ENCODE data around the gene OPCML.

OPCML gene

DNA sequence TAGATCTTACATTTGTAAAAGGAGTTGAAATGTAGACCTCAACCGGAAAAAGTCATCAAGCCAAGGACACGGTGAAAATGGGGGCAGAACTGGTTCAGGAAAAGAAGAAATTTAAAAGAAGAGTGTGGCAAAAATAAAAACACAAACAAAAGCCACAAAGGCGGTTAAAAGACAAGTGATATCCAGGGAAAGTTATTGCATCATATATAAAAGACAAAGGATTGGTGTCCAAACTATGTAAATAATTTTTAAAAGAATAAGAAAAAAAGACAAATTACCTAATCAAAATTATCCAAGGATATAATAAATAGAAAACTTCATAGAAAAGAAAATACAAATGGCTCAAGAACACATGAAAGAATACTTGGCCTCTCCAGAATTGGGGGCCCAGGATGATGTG is 45.1 kb upstream of the OPCML start:
- no peak overlapping the region for H3K4me2 ChIP-seq (ENCODE audit: low read depth, low read length)
- no peak overlapping the region for H3K4me3 ChIP-seq (ENCODE audit: low read length)
- H3K4me1 ChIP-seq (ENCODE audit: low read length) = no peaks in the 10 kb centered on the region
- H3K36me3 ChIP-seq (replicated peaks; ENCODE audit: insufficient read depth, low read length) = no peaks in the 10 kb centered on the region
- no peak for DNase-seq
- H2AFZ ChIP-seq (ENCODE audit: low read length) = no peak overlapping the region
- H3K79me2 ChIP-seq (ENCODE audit: low read length) = no peaks in the 10 kb centered on the region
- no peaks in the 10 kb centered on the region for H3K9me3 ChIP-seq (replicated peaks; ENCODE audit: insufficient read depth, low read length)
- H3K9me2 ChIP-seq (replicated peaks; ENCODE audit: insufficient read depth, low read length) = no peaks in the 10 kb centered on the region
- H3F3A ChIP-seq (ENCODE audit: insufficient read depth, low read length) = no peaks in the 10 kb centered on the region
- no peak overlapping the region for H3K27ac ChIP-seq (ENCODE audit: low read length)
- TF ChIP-seq EZH2 (optimal IDR thresholded peaks at IDR 0.05; ENCODE audit: low read depth, low read length) = no peak
- TF ChIP-seq EZH2phosphoT487 (IDR thresholded peaks at IDR 0.05; ENCODE audit: low read length) = no peak
- H3K9ac ChIP-seq (ENCODE audit: low read length) = no peak overlapping the region
- H4K20me1 ChIP-seq (ENCODE audit: insufficient read depth, low read length) = no peaks in the 10 kb centered on the region
- no peaks in the 10 kb centered on the region for H3K27me3 ChIP-seq (replicated peaks; ENCODE audit: insufficient read depth, low read length)

DNA sequence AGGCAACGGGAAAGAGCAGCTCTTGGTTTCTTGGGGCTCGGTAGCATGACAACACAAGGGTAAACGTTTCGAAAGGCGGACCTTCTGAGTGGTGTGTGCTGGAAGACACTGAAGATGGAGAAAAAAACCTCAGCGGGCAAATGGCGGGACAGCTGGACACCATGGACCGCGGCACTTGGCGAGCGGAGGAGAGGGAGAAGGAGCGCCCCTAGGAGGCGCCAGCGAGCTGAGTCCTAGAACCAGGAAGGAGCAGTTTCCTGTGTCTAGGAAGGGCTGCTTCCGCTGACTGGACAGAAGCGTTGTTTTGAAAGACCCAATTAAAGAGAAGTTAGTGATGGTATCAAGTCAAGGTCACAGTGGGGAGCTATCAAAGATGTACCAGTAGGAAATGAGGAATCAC is 44.0 kb upstream of the OPCML start:
- no peak overlapping the region for H3K27ac ChIP-seq (ENCODE audit: low read length)
- H3K9ac ChIP-seq (ENCODE audit: low read length) = no peak overlapping the region
- TF ChIP-seq EZH2 (optimal IDR thresholded peaks at IDR 0.05; ENCODE audit: low read depth, low read length) = no peak
- TF ChIP-seq, protein P1, sequence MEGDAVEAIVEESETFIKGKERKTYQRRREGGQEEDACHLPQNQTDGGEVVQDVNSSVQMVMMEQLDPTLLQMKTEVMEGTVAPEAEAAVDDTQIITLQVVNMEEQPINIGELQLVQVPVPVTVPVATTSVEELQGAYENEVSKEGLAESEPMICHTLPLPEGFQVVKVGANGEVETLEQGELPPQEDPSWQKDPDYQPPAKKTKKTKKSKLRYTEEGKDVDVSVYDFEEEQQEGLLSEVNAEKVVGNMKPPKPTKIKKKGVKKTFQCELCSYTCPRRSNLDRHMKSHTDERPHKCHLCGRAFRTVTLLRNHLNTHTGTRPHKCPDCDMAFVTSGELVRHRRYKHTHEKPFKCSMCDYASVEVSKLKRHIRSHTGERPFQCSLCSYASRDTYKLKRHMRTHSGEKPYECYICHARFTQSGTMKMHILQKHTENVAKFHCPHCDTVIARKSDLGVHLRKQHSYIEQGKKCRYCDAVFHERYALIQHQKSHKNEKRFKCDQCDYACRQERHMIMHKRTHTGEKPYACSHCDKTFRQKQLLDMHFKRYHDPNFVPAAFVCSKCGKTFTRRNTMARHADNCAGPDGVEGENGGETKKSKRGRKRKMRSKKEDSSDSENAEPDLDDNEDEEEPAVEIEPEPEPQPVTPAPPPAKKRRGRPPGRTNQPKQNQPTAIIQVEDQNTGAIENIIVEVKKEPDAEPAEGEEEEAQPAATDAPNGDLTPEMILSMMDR (IDR thresholded peaks at IDR 0.05; ENCODE audit: low read length) = no peak
- TF ChIP-seq EZH2phosphoT487 (IDR thresholded peaks at IDR 0.05; ENCODE audit: low read length) = no peak
- H3F3A ChIP-seq (ENCODE audit: insufficient read depth, low read length) = no peaks in the 10 kb centered on the region
- no peak overlapping the region for H3K4me2 ChIP-seq (ENCODE audit: low read depth, low read length)
- H3K36me3 ChIP-seq (replicated peaks; ENCODE audit: insufficient read depth, low read length) = no peaks in the 10 kb centered on the region
- no peak overlapping the region for H2AFZ ChIP-seq (ENCODE audit: low read length)
- no peaks in the 10 kb centered on the region for H3K27me3 ChIP-seq (replicated peaks; ENCODE audit: insufficient read depth, low read length)
- no peaks in the 10 kb centered on the region for H3K9me3 ChIP-seq (replicated peaks; ENCODE audit: insufficient read depth, low read length)
- H3K79me2 ChIP-seq (ENCODE audit: low read length) = no peaks in the 10 kb centered on the region
- H3K9me2 ChIP-seq (replicated peaks; ENCODE audit: insufficient read depth, low read length) = no peaks in the 10 kb centered on the region
- H3K4me3 ChIP-seq (ENCODE audit: low read length) = no peak overlapping the region
- no peaks in the 10 kb centered on the region for H4K20me1 ChIP-seq (ENCODE audit: insufficient read depth, low read length)
- DNase-seq = no peak
- no peaks in the 10 kb centered on the region for H3K4me1 ChIP-seq (ENCODE audit: low read length)

DNA sequence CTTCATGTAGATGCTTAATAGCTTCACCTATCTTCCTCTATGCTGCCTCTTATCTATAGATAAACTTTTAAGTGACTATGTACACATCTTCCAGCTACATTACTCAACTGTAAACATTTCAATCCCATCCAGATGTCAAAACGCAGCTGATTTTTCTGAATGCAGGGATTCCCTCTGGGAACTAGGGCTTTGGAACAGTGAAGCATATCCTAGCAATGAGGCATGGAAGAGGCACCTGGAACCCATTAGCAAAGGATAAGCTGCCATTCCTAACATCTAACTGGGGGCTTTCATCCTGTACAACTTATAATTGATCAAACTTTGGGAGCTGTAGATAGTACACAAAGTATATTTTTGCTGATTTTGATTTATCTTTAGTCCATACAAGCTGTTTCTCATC is 40.8 kb upstream of the OPCML start:
- Histone ChIP-seq H3K27ac (ENCODE audit: low read length) (no peak overlapping the region), H3K27me3 (replicated peaks; ENCODE audit: insufficient read depth, low read length) (no peaks in the 10 kb centered on the region), H3F3A (ENCODE audit: insufficient read depth, low read length) (no peaks in the 10 kb centered on the region), H4K20me1 (ENCODE audit: insufficient read depth, low read length) (no peaks in the 10 kb centered on the region), H3K9me3 (replicated peaks; ENCODE audit: insufficient read depth, low read length) (no peaks in the 10 kb centered on the region), H3K4me3 (ENCODE audit: low read length) (no peak overlapping the region), H3K36me3 (replicated peaks; ENCODE audit: insufficient read depth, low read length) (no peaks in the 10 kb centered on the region), H3K9me2 (replicated peaks; ENCODE audit: insufficient read depth, low read length) (no peaks in the 10 kb centered on the region), H2AFZ (ENCODE audit: low read length) (no peak overlapping the region), H3K9ac (ENCODE audit: low read length) (no peak overlapping the region), H3K4me2 (ENCODE audit: low read depth, low read length) (no peak overlapping the region), H3K4me1 (ENCODE audit: low read length) (no peaks in the 10 kb centered on the region), H3K79me2 (ENCODE audit: low read length) (no peaks in the 10 kb centered on the region)
- TF ChIP-seq, protein P1 (IDR thresholded peaks at IDR 0.05; ENCODE audit: low read length) = no peak
- TF ChIP-seq EZH2 (optimal IDR thresholded peaks at IDR 0.05; ENCODE audit: low read depth, low read length) (no peak), EZH2phosphoT487 (IDR thresholded peaks at IDR 0.05; ENCODE audit: low read length) (no peak)
- no peak for DNase-seq

DNA sequence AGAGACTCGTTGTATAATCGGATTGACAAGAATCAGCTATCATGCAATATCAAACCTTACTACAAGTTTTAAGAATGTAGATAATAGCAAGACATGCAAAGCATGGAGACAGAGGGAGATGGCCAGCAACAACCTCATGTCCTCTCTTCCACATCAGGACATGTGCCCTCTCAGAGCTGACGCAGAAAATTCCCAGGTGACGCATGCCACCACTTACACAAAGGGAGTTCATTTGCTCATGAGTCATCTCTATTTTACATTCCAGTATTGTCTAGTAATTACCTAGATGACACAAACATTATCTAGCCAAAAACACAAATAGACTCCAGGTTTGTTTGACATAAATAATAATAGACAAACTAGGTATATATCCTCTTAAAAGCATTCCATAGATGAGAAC is 38.1 kb upstream of the OPCML start:
- H3K4me1 ChIP-seq (ENCODE audit: low read length) = no peaks in the 10 kb centered on the region
- H3K4me2 ChIP-seq (ENCODE audit: low read depth, low read length) = no peak overlapping the region
- no peak overlapping the region for H2AFZ ChIP-seq (ENCODE audit: low read length)
- no peak for DNase-seq
- no peak for TF ChIP-seq EZH2phosphoT487 (IDR thresholded peaks at IDR 0.05; ENCODE audit: low read length)
- no peak for TF ChIP-seq EZH2 (optimal IDR thresholded peaks at IDR 0.05; ENCODE audit: low read depth, low read length)
- TF ChIP-seq, protein P1 (IDR thresholded peaks at IDR 0.05; ENCODE audit: low read length) = no peak
- no peaks in the 10 kb centered on the region for H4K20me1 ChIP-seq (ENCODE audit: insufficient read depth, low read length)
- H3K9ac ChIP-seq (ENCODE audit: low read length) = no peak overlapping the region
- no peaks in the 10 kb centered on the region for H3K27me3 ChIP-seq (replicated peaks; ENCODE audit: insufficient read depth, low read length)
- H3K36me3 ChIP-seq (replicated peaks; ENCODE audit: insufficient read depth, low read length) = no peaks in the 10 kb centered on the region
- no peaks in the 10 kb centered on the region for H3F3A ChIP-seq (ENCODE audit: insufficient read depth, low read length)
- no peak overlapping the region for H3K4me3 ChIP-seq (ENCODE audit: low read length)
- H3K9me2 ChIP-seq (replicated peaks; ENCODE audit: insufficient read depth, low read length) = no peaks in the 10 kb centered on the region
- H3K79me2 ChIP-seq (ENCODE audit: low read length) = no peaks in the 10 kb centered on the region
- H3K9me3 ChIP-seq (replicated peaks; ENCODE audit: insufficient read depth, low read length) = no peaks in the 10 kb centered on the region
- H3K27ac ChIP-seq (ENCODE audit: low read length) = no peak overlapping the region
